HepG2 (cell line): ENCODE measurements around the gene GRB2. TPM values are rescaled to one million over a fixed set of nuclear protein-coding genes. Genes with fewer than 3 reads are reported as not detected.

ENCODE experiments used
- ATM ChIP-seq: fragments of 450-650 bp; IDR thresholded peaks from 2 replicates; pipeline ENCODE4 v1.7.1; 2017; ENCODE audit warnings: mild to moderate bottlenecking, borderline replicate concordance
- CEBPB ChIP-seq: IDR thresholded peaks from 2 replicates; pipeline ENCODE4 v1.6.1; 2011; ENCODE audit warnings: low read depth, low read length, improper control_type of control experiment, borderline replicate concordance
- GATA4 ChIP-seq: sonication (generic); IDR thresholded peaks from 2 replicates; pipeline ENCODE4 v1.6.1; 2016; ENCODE audit warnings: antibody characterized with exemption, low read depth, borderline replicate concordance
- GPN1 ChIP-seq: sonication (generic); formaldehyde crosslinking; IDR thresholded peaks from 2 replicates; pipeline ENCODE4 v1.5.1; 2020; ENCODE audit warnings: missing genetic modification reagents, borderline replicate concordance
- JUN ChIP-seq: sonication (generic); formaldehyde crosslinking; IDR thresholded peaks from 2 replicates; pipeline ENCODE4 v1.4.0; 2020; ENCODE audit warnings: mild to moderate bottlenecking, missing genetic modification reagents
- MATR3 ChIP-seq: sonication (generic); formaldehyde crosslinking; IDR thresholded peaks from 2 replicates; pipeline ENCODE4 v1.4.0; 2020; ENCODE audit warnings: missing genetic modification reagents
- NFE2 ChIP-seq: sonication (generic); formaldehyde crosslinking; IDR thresholded peaks from 2 replicates; pipeline ENCODE4 v1.4.0; 2020; ENCODE audit warnings: missing genetic modification reagents
- STAT5B ChIP-seq: sonication (generic); formaldehyde crosslinking; IDR thresholded peaks from 2 replicates; pipeline ENCODE4 v1.4.0; 2020; ENCODE audit warnings: missing genetic modification reagents
- YEATS2 ChIP-seq: sonication (generic); formaldehyde crosslinking; IDR thresholded peaks from 2 replicates; pipeline ENCODE4 v1.4.0; 2020; ENCODE audit warnings: missing genetic modification reagents, borderline replicate concordance
- ZIK1 ChIP-seq: sonication (generic); formaldehyde crosslinking; IDR thresholded peaks from 2 replicates; pipeline ENCODE4 v1.5.0; 2020; ENCODE audit warnings: mild to moderate bottlenecking, low read depth, missing genetic modification reagents, borderline replicate concordance
- ZNF101 ChIP-seq: sonication (generic); formaldehyde crosslinking; IDR thresholded peaks from 2 replicates; pipeline ENCODE4 v1.4.0; 2020; ENCODE audit warnings: mild to moderate bottlenecking, low read depth, missing genetic modification reagents, borderline replicate concordance
- ZNF136 ChIP-seq: sonication (generic); formaldehyde crosslinking; IDR thresholded peaks from 2 replicates; pipeline ENCODE4 v1.8.1; 2022; ENCODE audit warnings: low read depth, mild to moderate bottlenecking, moderate library complexity, missing genetic modification reagents
- ZNF138 ChIP-seq: sonication (generic); formaldehyde crosslinking; IDR thresholded peaks from 2 replicates; pipeline ENCODE4 v1.5.0; 2020; ENCODE audit warnings: mild to moderate bottlenecking, low read depth, missing genetic modification reagents
- ZNF143 ChIP-seq: sonication (generic); formaldehyde crosslinking; IDR thresholded peaks from 2 replicates; pipeline ENCODE4 v1.4.0; 2020; ENCODE audit warnings: missing genetic modification reagents
- ZNF180 ChIP-seq: sonication (generic); formaldehyde crosslinking; IDR thresholded peaks from 2 replicates; pipeline ENCODE4 v1.4.0; 2020; ENCODE audit warnings: low read depth, missing genetic modification reagents, borderline replicate concordance
- ZNF720 ChIP-seq: sonication (generic); formaldehyde crosslinking; IDR thresholded peaks from 2 replicates; pipeline ENCODE4 v1.4.0; 2020; ENCODE audit warnings: missing genetic modification reagents
- ZSCAN20 ChIP-seq: sonication (generic); formaldehyde crosslinking; IDR thresholded peaks from 2 replicates; pipeline ENCODE4 v1.4.0; 2020; ENCODE audit warnings: missing genetic modification reagents, mild to moderate bottlenecking, borderline replicate concordance
- polyA plus RNA-seq, 8 experiments: library from polyadenylated mRNA; depleted of rRNA in 3 of 8; stranded (reverse) in 7 of 8; unstranded in 1 of 8; fragments of >200 nt; fragmentation: Illumina TruSeq in 4 of 8; extraction: Trizol in 4 of 8; gene quantifications; 2 replicates each; pipeline versions ENCODE4 v1.2.1 to v1.2.3, GENCODE V29; 2011 to 2016; ENCODE audit warnings: low read depth in 4 of 8, missing spikeins in 1 of 8, mixed read lengths in 1 of 8; ENCODE audit not compliant: insufficient read depth in 1 of 8
- total RNA-seq, 5 experiments: library from RNA; depleted of rRNA; stranded (reverse); fragments of >200 nt; fragmentation: Illumina TruSeq; extraction: Trizol; gene quantifications; 2 replicates each; pipeline ENCODE4 v1.2.3, GENCODE V29; 2016; ENCODE audit warnings: low read depth in 1 of 5
- TF ChIP-seq, protein P1 (sequence below): sonication (generic); formaldehyde crosslinking; IDR thresholded peaks from 2 replicates; pipeline ENCODE4 v1.4.0; 2020; ENCODE audit warnings: mild to moderate bottlenecking, missing genetic modification reagents
- TF ChIP-seq, protein P2 (sequence below): sonication (generic); formaldehyde crosslinking; IDR thresholded peaks from 2 replicates; pipeline ENCODE4 v1.5.0; 2020; ENCODE audit warnings: missing genetic modification reagents
- TF ChIP-seq, protein P3 (sequence below): sonication (generic); formaldehyde crosslinking; IDR thresholded peaks from 2 replicates; pipeline ENCODE4 v1.8.0; 2022; ENCODE audit warnings: missing genetic modification reagents, mild to moderate bottlenecking, moderate library complexity, borderline replicate concordance
- TF ChIP-seq, protein P4 (sequence below): sonication (generic); formaldehyde crosslinking; conservative IDR thresholded peaks from 2 replicates; pipeline ENCODE4 v1.4.0; 2020; ENCODE audit warnings: missing genetic modification reagents
- TF ChIP-seq, protein P5 (sequence below): sonication (generic); formaldehyde crosslinking; IDR thresholded peaks from 2 replicates; pipeline ENCODE4 v1.4.0; 2020; ENCODE audit warnings: missing genetic modification reagents

The GRB2 gene
- total and polyA plus RNA-seq, 2 of the 13 experiments (the other 11 are each of a cell fraction or from before 2014, with no cell fraction given): 84.6 to 92.3 TPM

DNA sequence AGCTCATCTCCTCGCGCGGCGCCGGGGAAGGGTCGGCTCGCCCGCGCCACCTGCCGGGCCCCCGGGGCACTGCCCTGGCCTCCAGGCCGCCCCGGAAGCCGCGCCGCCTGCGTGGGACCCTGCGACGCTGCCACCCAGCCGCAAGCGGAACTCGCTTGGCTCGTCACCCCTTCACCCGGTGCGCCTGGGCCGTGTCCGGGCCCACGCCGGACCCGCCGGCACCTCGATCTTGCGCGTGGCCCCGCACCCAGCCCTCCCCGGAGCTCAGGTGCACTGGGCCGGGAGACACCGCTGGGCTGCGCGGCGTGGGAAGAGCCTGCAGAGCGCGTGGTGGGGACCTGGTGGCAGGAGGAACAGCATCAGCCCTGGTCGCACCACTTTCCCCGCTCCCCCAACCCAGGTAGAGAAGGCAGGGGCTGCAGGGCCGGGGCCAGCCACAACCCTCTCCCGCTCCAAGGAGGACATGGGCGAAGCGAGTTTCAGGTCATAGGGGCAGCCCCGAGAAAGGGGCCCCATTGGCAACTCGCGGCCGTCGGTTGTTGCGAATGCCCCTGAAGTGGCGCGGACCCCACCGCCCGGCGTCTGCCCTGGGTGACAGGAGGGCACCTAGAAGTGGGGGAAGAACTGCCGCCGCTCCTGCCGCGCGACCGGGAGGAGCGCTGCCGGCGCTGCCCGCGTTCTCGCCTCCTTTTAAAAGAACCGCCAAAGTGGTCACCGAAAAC, 134.1 kb downstream of the GRB2 start (continued):
- TF ChIP-seq ZIK1 (CRISPR knock-in tag) (peak; percentile 88), STAT5B (CRISPR knock-in tag) (no peak), ZNF101 (CRISPR knock-in tag) (peak; percentile 57; the same call in 1 of the 2 replicates), CEBPB (no peak), ZSCAN20 (CRISPR knock-in tag) (no peak), ATM (no peak), ZNF720 (no peak), JUN (CRISPR knock-in tag) (peak; percentile 57; the same call in 1 of the 2 replicates), GATA4 (0 out of 2 replicates have a peak, but pooled peaks have one; percentile 29), ZNF138 (no peak; the same call in none of the 2 replicates), YEATS2 (no peak; the same call in 1 of the 2 replicates), ZNF143 (CRISPR knock-in tag) (no peak), ZNF180 (no peak), ZNF136 (CRISPR knock-in tag) (no peak; the same call in 1 of the 2 replicates), MATR3 (no peak), NFE2 (CRISPR knock-in tag) (no peak), GPN1 (CRISPR knock-in tag) (peak; percentile 67; the same call in 1 of the 2 replicates)
- TF ChIP-seq, protein P1, sequence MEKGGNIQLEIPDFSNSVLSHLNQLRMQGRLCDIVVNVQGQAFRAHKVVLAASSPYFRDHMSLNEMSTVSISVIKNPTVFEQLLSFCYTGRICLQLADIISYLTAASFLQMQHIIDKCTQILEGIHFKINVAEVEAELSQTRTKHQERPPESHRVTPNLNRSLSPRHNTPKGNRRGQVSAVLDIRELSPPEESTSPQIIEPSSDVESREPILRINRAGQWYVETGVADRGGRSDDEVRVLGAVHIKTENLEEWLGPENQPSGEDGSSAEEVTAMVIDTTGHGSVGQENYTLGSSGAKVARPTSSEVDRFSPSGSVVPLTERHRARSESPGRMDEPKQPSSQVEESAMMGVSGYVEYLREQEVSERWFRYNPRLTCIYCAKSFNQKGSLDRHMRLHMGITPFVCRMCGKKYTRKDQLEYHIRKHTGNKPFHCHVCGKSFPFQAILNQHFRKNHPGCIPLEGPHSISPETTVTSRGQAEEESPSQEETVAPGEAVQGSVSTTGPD (CRISPR knock-in tag): no peak
- TF ChIP-seq, protein P2, sequence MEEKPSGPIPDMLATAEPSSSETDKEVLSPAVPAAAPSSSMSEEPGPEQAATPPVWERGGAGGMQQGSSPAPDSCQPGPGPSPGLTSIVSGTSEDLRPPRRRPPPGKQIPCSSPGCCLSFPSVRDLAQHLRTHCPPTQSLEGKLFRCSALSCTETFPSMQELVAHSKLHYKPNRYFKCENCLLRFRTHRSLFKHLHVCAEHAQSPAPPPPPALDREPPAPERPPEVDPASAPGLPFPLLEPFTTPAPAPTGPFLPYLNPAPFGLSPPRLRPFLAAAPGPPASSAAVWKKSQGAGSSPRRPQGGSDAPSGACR (CRISPR knock-in tag): no peak; the same call in 1 of the 2 replicates
- TF ChIP-seq, protein P3, sequence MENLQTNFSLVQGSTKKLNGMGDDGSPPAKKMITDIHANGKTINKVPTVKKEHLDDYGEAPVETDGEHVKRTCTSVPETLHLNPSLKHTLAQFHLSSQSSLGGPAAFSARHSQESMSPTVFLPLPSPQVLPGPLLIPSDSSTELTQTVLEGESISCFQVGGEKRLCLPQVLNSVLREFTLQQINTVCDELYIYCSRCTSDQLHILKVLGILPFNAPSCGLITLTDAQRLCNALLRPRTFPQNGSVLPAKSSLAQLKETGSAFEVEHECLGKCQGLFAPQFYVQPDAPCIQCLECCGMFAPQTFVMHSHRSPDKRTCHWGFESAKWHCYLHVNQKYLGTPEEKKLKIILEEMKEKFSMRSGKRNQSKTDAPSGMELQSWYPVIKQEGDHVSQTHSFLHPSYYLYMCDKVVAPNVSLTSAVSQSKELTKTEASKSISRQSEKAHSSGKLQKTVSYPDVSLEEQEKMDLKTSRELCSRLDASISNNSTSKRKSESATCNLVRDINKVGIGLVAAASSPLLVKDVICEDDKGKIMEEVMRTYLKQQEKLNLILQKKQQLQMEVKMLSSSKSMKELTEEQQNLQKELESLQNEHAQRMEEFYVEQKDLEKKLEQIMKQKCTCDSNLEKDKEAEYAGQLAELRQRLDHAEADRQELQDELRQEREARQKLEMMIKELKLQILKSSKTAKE: peak; percentile 38; the same call in 1 of the 2 replicates
- TF ChIP-seq, protein P4, sequence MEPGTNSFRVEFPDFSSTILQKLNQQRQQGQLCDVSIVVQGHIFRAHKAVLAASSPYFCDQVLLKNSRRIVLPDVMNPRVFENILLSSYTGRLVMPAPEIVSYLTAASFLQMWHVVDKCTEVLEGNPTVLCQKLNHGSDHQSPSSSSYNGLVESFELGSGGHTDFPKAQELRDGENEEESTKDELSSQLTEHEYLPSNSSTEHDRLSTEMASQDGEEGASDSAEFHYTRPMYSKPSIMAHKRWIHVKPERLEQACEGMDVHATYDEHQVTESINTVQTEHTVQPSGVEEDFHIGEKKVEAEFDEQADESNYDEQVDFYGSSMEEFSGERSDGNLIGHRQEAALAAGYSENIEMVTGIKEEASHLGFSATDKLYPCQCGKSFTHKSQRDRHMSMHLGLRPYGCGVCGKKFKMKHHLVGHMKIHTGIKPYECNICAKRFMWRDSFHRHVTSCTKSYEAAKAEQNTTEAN (CRISPR knock-in tag): peak; percentile 78
- TF ChIP-seq, protein P5, sequence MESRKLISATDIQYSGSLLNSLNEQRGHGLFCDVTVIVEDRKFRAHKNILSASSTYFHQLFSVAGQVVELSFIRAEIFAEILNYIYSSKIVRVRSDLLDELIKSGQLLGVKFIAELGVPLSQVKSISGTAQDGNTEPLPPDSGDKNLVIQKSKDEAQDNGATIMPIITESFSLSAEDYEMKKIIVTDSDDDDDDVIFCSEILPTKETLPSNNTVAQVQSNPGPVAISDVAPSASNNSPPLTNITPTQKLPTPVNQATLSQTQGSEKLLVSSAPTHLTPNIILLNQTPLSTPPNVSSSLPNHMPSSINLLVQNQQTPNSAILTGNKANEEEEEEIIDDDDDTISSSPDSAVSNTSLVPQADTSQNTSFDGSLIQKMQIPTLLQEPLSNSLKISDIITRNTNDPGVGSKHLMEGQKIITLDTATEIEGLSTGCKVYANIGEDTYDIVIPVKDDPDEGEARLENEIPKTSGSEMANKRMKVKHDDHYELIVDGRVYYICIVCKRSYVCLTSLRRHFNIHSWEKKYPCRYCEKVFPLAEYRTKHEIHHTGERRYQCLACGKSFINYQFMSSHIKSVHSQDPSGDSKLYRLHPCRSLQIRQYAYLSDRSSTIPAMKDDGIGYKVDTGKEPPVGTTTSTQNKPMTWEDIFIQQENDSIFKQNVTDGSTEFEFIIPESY (CRISPR knock-in tag): no peak
